H9 (cell line): ENCODE data around the gene GAS6. TPM values are rescaled to one million over a fixed set of nuclear protein-coding genes. Genes with fewer than 3 reads are reported as not detected.

Experiments
- DNase-seq: peaks from one replicate; pipeline ENCODE4 v3.0.0-alpha.2; 2017
- H2AFZ ChIP-seq: one replicate; pipeline ENCODE4 v1.6.1; 2013; ENCODE audit warnings: mild to moderate bottlenecking, low read length, control low read depth, moderate library complexity
- H2AK5ac ChIP-seq: 2 replicates; pipeline ENCODE4 v1.6.1; 2013; ENCODE audit warnings: low read length, control low read depth, mixed read lengths; ENCODE audit not compliant: insufficient read length
- H2BK120ac ChIP-seq: one replicate; pipeline ENCODE4 v1.6.1; 2013; ENCODE audit warnings: low read depth, mild to moderate bottlenecking, low read length, control low read depth, inconsistent platforms; ENCODE audit not compliant: poor library complexity, severe bottlenecking
- H2BK12ac ChIP-seq: 2 replicates; pipeline ENCODE4 v1.6.1; 2013; ENCODE audit warnings: low read length, control low read depth, mixed read lengths, low read depth; ENCODE audit not compliant: insufficient read length
- H2BK15ac ChIP-seq: 2 replicates; pipeline ENCODE4 v1.6.1; 2013; ENCODE audit warnings: low read depth, low read length, control low read depth
- H2BK20ac ChIP-seq: one replicate; pipeline ENCODE4 v1.6.1; 2013; ENCODE audit warnings: low read depth, mild to moderate bottlenecking, low read length, control low read depth, inconsistent platforms; ENCODE audit not compliant: poor library complexity, severe bottlenecking
- H2BK5ac ChIP-seq: 2 replicates; pipeline ENCODE4 v1.6.1; 2013; ENCODE audit warnings: low read length, control low read depth, mixed read lengths; ENCODE audit not compliant: insufficient read length
- H3K14ac ChIP-seq: 2 replicates; pipeline ENCODE4 v1.6.1; 2013; ENCODE audit warnings: low read length, control low read depth; ENCODE audit not compliant: insufficient read depth
- H3K18ac ChIP-seq: 2 replicates; pipeline ENCODE4 v1.6.1; 2013; ENCODE audit warnings: low read depth, mild to moderate bottlenecking, mixed read lengths, low read length, control low read depth; ENCODE audit not compliant: insufficient read length
- H3K23ac ChIP-seq: 2 replicates; pipeline ENCODE4 v1.6.1; 2013; ENCODE audit warnings: low read length, control low read depth, mixed read lengths, low read depth; ENCODE audit not compliant: insufficient read length
- H3K23me2 ChIP-seq: 2 replicates; pipeline ENCODE4 v1.6.1; 2013; ENCODE audit warnings: low read depth, mild to moderate bottlenecking, mixed read lengths, low read length, control low read depth; ENCODE audit not compliant: insufficient read length, poor library complexity, severe bottlenecking
- H3K27ac ChIP-seq: 2 replicates; pipeline ENCODE4 v1.5.1; 2013; ENCODE audit warnings: low read length, control low read depth, mixed read lengths, low read depth; ENCODE audit not compliant: insufficient read length
- H3K27me3 ChIP-seq: 2 replicates; pipeline ENCODE4 v1.6.1; 2013; ENCODE audit warnings: low read length, control low read depth, inconsistent platforms; ENCODE audit not compliant: insufficient read depth
- H3K4ac ChIP-seq: 2 replicates; pipeline ENCODE4 v1.6.1; 2013; ENCODE audit warnings: low read depth, mild to moderate bottlenecking, control low read depth, inconsistent platforms, low read length, moderate library complexity
- H3K4me1 ChIP-seq: 2 replicates; pipeline ENCODE4 v1.6.1; 2013; ENCODE audit warnings: low read length, control low read depth, inconsistent platforms; ENCODE audit not compliant: insufficient read depth
- H3K4me2 ChIP-seq: 2 replicates; pipeline ENCODE4 v1.6.1; 2013; ENCODE audit warnings: low read length, control low read depth, mixed read lengths; ENCODE audit not compliant: insufficient read length, insufficient read depth
- H3K56ac ChIP-seq: 2 replicates; pipeline ENCODE4 v1.6.1; 2013; ENCODE audit warnings: low read depth, mild to moderate bottlenecking, mixed read lengths, low read length, control low read depth; ENCODE audit not compliant: insufficient read length
- H3K79me1 ChIP-seq: 2 replicates; pipeline ENCODE4 v1.6.1; 2013; ENCODE audit warnings: low read depth, mild to moderate bottlenecking, moderate library complexity, low read length, control low read depth, inconsistent platforms; ENCODE audit not compliant: insufficient read depth, poor library complexity, severe bottlenecking
- H3K79me2 ChIP-seq: 2 replicates; pipeline ENCODE4 v1.6.1; 2013; ENCODE audit warnings: low read length, control low read depth, inconsistent platforms; ENCODE audit not compliant: insufficient read depth
- H3K9ac ChIP-seq: 2 replicates; pipeline ENCODE4 v1.6.1; 2013; ENCODE audit warnings: low read length, control low read depth, mixed read lengths; ENCODE audit not compliant: insufficient read length; ENCODE audit errors: extremely low read depth
- H3K9me3 ChIP-seq: one replicate; pipeline ENCODE4 v1.6.1; 2013; ENCODE audit warnings: low read depth, low read length, inconsistent platforms; ENCODE audit not compliant: control insufficient read depth
- H3T11ph ChIP-seq: one replicate; pipeline ENCODE4 v1.6.1; 2013; ENCODE audit warnings: mild to moderate bottlenecking, low read length, control low read depth, inconsistent platforms
- H4K20me1 ChIP-seq: one replicate; pipeline ENCODE4 v1.6.1; 2013; ENCODE audit not compliant: control insufficient read depth, insufficient read length, insufficient read depth
- H4K5ac ChIP-seq: 2 replicates; pipeline ENCODE4 v1.6.1; 2013; ENCODE audit warnings: low read depth, mild to moderate bottlenecking, mixed read lengths, low read length, control low read depth; ENCODE audit not compliant: insufficient read length
- H4K8ac ChIP-seq: replicated peaks from 2 replicates; pipeline ENCODE4 v1.6.1; 2013; ENCODE audit warnings: low read length, control low read depth, mixed read lengths, low read depth; ENCODE audit not compliant: insufficient read length
- H4K91ac ChIP-seq: 2 replicates; pipeline ENCODE4 v1.6.1; 2013; ENCODE audit warnings: low read depth, mild to moderate bottlenecking, moderate library complexity, mixed read lengths, low read length, control low read depth; ENCODE audit not compliant: insufficient read length
- H3K27ac Mint-ChIP-seq, 3 experiments: 2 replicates in 2 of 3; 3 replicates in 1 of 3; pipeline ENCODE4 v1.8.0; 2020 to 2021; ENCODE audit warnings: mixed read lengths in 3 of 3, mild to moderate bottlenecking in 1 of 3, moderate library complexity in 1 of 3
- H3K27me3 Mint-ChIP-seq: 2 replicates; pipeline ENCODE4 v1.8.0; 2021; ENCODE audit warnings: low read depth, mild to moderate bottlenecking, moderate library complexity, mixed read lengths
- H3K36me3 Mint-ChIP-seq, 3 experiments: 2 replicates in 2 of 3; 3 replicates in 1 of 3; pipeline ENCODE4 v1.8.0; 2020 to 2021; ENCODE audit warnings: low read depth in 3 of 3, mixed read lengths in 3 of 3; ENCODE audit not compliant: insufficient read depth in 1 of 3
- H3K4me1 Mint-ChIP-seq, 2 experiments: 2 replicates each; pipeline ENCODE4 v1.8.0; 2020; ENCODE audit warnings: mixed read lengths in 2 of 2
- H3K4me3 Mint-ChIP-seq, 2 experiments: 2 replicates in 1 of 2; 3 replicates in 1 of 2; pipeline ENCODE4 v1.8.0; 2020 to 2021; ENCODE audit warnings: mild to moderate bottlenecking in 2 of 2, mixed read lengths in 2 of 2, moderate library complexity in 1 of 2
- H3K9me3 Mint-ChIP-seq, 2 experiments: 2 replicates in 1 of 2; 3 replicates in 1 of 2; pipeline ENCODE4 v1.8.0; 2020; ENCODE audit warnings: mild to moderate bottlenecking in 2 of 2, mixed read lengths in 2 of 2, moderate library complexity in 1 of 2
- CTCF ChIP-seq: fragments of 200-600 bp; sonication (generic); conservative IDR thresholded peaks from 3 replicates; pipeline ENCODE4 v1.8.0; 2021; ENCODE audit warnings: antibody characterized with exemption, mild to moderate bottlenecking
- WGBS: extraction: QIAGEN DNeasy Blood & Tissue Kit; methylation state at CpG from one replicate; pipeline ENCODE4 v1.1.7; 2013; ENCODE audit warnings: missing lambda C conversion rate, low lambda C conversion rate, mixed read lengths; ENCODE audit not compliant: insufficient read length; ENCODE audit errors: extremely low coverage; 5-methylcytosine and 5-hydroxymethylcytosine counted together
- total RNA-seq: library from RNA; stranded (reverse); gene quantifications from 2 replicates; pipeline ENCODE4 v1.2.1, GENCODE V29; 2021

The GAS6 gene
- total RNA-seq, 1 experiment from 2014 or later = 20.5 TPM

- Mint-ChIP-seq H3K27me3 (peaks cover 9% of the 10 kb centered on the region; the same call in 1 of the 2 replicates), H3K4me3 (no peak overlapping the region), H3K4me1 (peaks cover 3 to 6% of the 10 kb centered on the region in 2 experiments; a peak in 2 of 4 replicates), H3K9me3 (no peaks in the 10 kb centered on the region), H3K27ac (no peak overlapping the region), H3K36me3 (no peaks in the 10 kb centered on the region; a peak in 2 of 7 replicates)
- H4K8ac ChIP-seq = no peak overlapping the region
- no peaks in the 10 kb centered on the region for H3K79me1 ChIP-seq
- no peak overlapping the region for H3K14ac ChIP-seq
- H3K9ac ChIP-seq = no peak overlapping the region
- no peak overlapping the region for H3K56ac ChIP-seq
- no CpG with 5 or more reads among the region's 10 CpGs for WGBS
- H2BK12ac ChIP-seq = no peak overlapping the region
- no peak overlapping the region for H2BK15ac ChIP-seq
- no peaks in the 10 kb centered on the region for H3K23me2 ChIP-seq
- no peak overlapping the region for H3K18ac ChIP-seq
- no peak overlapping the region for H3K4ac ChIP-seq
- H3K4me2 ChIP-seq = no peak overlapping the region
- no peak overlapping the region for H2AFZ ChIP-seq
- no peaks in the 10 kb centered on the region for H3K79me2 ChIP-seq
- H2BK120ac ChIP-seq = no peak overlapping the region
- no peak overlapping the region for H4K5ac ChIP-seq
- no peaks in the 10 kb centered on the region for H4K20me1 ChIP-seq
- no peak overlapping the region for H4K91ac ChIP-seq
- no peak for TF ChIP-seq CTCF
- no peak for DNase-seq
- H3T11ph ChIP-seq = no peak overlapping the region
- H3K4me1 ChIP-seq = no peaks in the 10 kb centered on the region
- H3K27me3 ChIP-seq = no peaks in the 10 kb centered on the region
- no peak overlapping the region for H3K27ac ChIP-seq
- no peak overlapping the region for H2AK5ac ChIP-seq
- no peak overlapping the region for H2BK5ac ChIP-seq
- no peaks in the 10 kb centered on the region for H3K9me3 ChIP-seq
- no peak overlapping the region for H2BK20ac ChIP-seq
- H3K23ac ChIP-seq = no peak overlapping the region
Measured at GRCh38 chr13:113881614-113882266, 17.9 kb upstream of the GAS6 start.
